Adrenal gland (tissue), 5 donors: ENCODE data around the gene SPINK4.

Experiments
- CTCF ChIP-seq, 6 experiments: fragments of 450-650 bp in 4 of 6; fragments of 200-600 bp in 2 of 6; sonication (generic) in 1 of 6; IDR thresholded peaks; 1 replicate in 5 of 6; 2 replicates in 1 of 6; pipeline versions ENCODE4 v1.5.1 to v1.8.0; 2016 to 2021; ENCODE audit warnings: antibody characterized with exemption in 6 of 6, mild to moderate bottlenecking in 2 of 6, moderate library complexity in 1 of 6
- POLR2A ChIP-seq, 2 donors: fragments of 450-650 bp; IDR thresholded peaks; one replicate each; pipeline ENCODE4 v1.6.1; 2017; ENCODE audit warnings: antibody characterized with exemption in 2 of 2, mild to moderate bottlenecking in 2 of 2, moderate library complexity in 1 of 2
- donor health status: DM: no; HTN: no; CAD: no.

DNA sequence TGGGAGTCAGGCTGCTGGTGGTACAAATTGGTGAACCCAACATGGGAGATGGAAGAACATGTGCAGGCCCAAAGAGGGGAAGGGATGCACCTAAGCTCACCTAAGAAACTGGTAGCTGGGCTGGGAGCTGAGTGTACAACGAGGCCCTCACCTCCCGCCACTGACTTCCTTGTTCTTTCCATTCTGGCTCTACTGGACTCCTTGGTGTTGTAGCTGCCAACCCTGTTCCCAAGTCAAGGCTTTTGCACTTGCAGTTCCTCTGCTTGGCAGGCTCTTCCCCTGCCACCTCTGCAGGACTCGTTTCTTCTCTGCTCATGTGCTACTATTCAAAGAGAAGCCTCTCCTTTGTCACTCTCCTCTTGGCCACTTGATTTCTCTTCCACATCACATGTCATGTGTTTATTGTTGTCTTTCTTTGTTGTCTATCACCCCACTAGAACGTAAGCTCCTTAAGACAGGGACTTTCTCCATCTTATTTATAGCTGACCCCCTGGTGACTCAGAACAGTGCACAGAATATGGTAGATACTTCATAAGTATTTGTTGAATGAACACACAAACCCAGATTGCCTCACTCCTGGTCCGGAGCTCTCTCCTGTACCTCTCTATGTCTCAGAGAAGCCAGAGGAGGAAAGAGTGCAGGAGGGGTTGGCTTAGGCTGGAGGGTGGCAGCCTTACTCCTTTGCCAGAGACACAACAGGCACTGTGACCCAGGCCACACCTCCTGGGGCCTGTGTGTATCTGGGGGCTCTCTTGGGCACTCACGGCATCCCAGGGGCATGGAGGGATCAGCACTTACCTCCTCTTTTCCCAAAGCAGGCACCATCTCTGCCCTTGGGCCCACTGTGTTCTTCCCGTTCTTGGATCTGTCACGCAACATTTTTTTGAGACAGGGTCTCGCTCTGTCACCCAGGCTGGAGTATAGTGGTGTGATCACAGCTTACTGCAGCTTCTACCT, 5.2 kb upstream of the SPINK4 start:
- TF ChIP-seq CTCF (IDR thresholded peaks at IDR 0.05) (no peak), POLR2A (IDR thresholded peaks at IDR 0.05) (no peak)
